Mesenchymal stem cell (in vitro differentiated cells and primary cell): ENCODE results near the gene ABI3.

Experiments used
- DNase-seq: peaks from one replicate; pipeline ENCODE4 v3.0.0-alpha.2; 2013
- H2AFZ ChIP-seq: one replicate; pipeline ENCODE4 v1.6.1; 2013; ENCODE audit warnings: low read depth, mild to moderate bottlenecking, control low read depth, inconsistent platforms, low read length, moderate library complexity
- H2AK5ac ChIP-seq: 2 replicates; pipeline ENCODE4 v1.6.1; 2013; ENCODE audit warnings: low read length, moderate library complexity, mild to moderate bottlenecking, inconsistent platforms; ENCODE audit not compliant: severe bottlenecking
- H2BK120ac ChIP-seq: one replicate; pipeline ENCODE4 v1.6.1; 2013; ENCODE audit warnings: low read depth, mild to moderate bottlenecking, inconsistent platforms, low read length, moderate library complexity
- H2BK12ac ChIP-seq, 2 experiments: one replicate each; pipeline ENCODE4 v1.6.1; 2013; ENCODE audit warnings: inconsistent platforms in 2 of 2, low read length in 2 of 2, mild to moderate bottlenecking in 2 of 2, moderate library complexity in 2 of 2, control low read depth in 1 of 2
- H2BK15ac ChIP-seq: one replicate; pipeline ENCODE4 v1.6.1; 2013; ENCODE audit warnings: mild to moderate bottlenecking, low read depth, inconsistent platforms; ENCODE audit not compliant: poor library complexity, severe bottlenecking
- H2BK5ac ChIP-seq: 2 replicates; pipeline ENCODE4 v1.6.1; 2013; ENCODE audit warnings: low read depth, mild to moderate bottlenecking, low read length, control low read depth, inconsistent platforms; ENCODE audit not compliant: poor library complexity, severe bottlenecking
- H3K14ac ChIP-seq, 2 experiments: one replicate each; pipeline ENCODE4 v1.6.1; 2013; ENCODE audit warnings: inconsistent platforms in 2 of 2, low read length in 2 of 2, control low read depth in 1 of 2, mild to moderate bottlenecking in 1 of 2, moderate library complexity in 1 of 2
- H3K18ac ChIP-seq, 2 experiments: one replicate each; pipeline ENCODE4 v1.6.1; 2013; ENCODE audit warnings: inconsistent platforms in 2 of 2, low read length in 2 of 2, control low read depth in 1 of 2, low read depth in 1 of 2, mild to moderate bottlenecking in 1 of 2
- H3K23ac ChIP-seq, 2 experiments: one replicate each; pipeline ENCODE4 v1.6.1; 2013; ENCODE audit warnings: inconsistent platforms in 2 of 2, low read length in 2 of 2, mild to moderate bottlenecking in 2 of 2, moderate library complexity in 2 of 2, control low read depth in 1 of 2
- H3K27ac ChIP-seq: 2 replicates; pipeline ENCODE4 v1.5.1; 2013; ENCODE audit warnings: mild to moderate bottlenecking, moderate library complexity, low read length, control low read depth, inconsistent platforms; ENCODE audit not compliant: poor library complexity, severe bottlenecking
- H3K27me3 ChIP-seq, 2 experiments: 2 replicates each; pipeline versions ENCODE4 v1.6.1 to v1.7.0; 2013; ENCODE audit warnings: low read length in 2 of 2, mild to moderate bottlenecking in 2 of 2, moderate library complexity in 2 of 2, control low read depth in 1 of 2, inconsistent platforms in 1 of 2; ENCODE audit not compliant: control insufficient read depth in 1 of 2, insufficient read depth in 1 of 2
- H3K36me3 ChIP-seq, 2 experiments: 2 replicates each; pipeline versions ENCODE4 v1.6.1 to v1.7.0; 2013; ENCODE audit warnings: low read length in 2 of 2, control low read depth in 1 of 2, inconsistent platforms in 1 of 2, low read depth in 1 of 2, mild to moderate bottlenecking in 1 of 2; ENCODE audit not compliant: insufficient read depth in 2 of 2, control insufficient read depth in 1 of 2
- H3K4ac ChIP-seq, 2 experiments: one replicate each; pipeline ENCODE4 v1.6.1; 2013; ENCODE audit warnings: inconsistent platforms in 2 of 2, low read length in 2 of 2, mild to moderate bottlenecking in 2 of 2, moderate library complexity in 2 of 2, control low read depth in 1 of 2, low read depth in 1 of 2
- H3K4me1 ChIP-seq: 2 replicates; pipeline ENCODE4 v1.6.1; 2013; ENCODE audit warnings: low read depth, low read length, control low read depth; ENCODE audit not compliant: control insufficient read depth, insufficient read depth
- H3K4me2 ChIP-seq: 2 replicates; pipeline ENCODE4 v1.6.1; 2013; ENCODE audit warnings: low read length, mild to moderate bottlenecking, inconsistent platforms; ENCODE audit not compliant: poor library complexity, severe bottlenecking
- H3K4me3 ChIP-seq, 2 experiments: 2 replicates each; pipeline versions ENCODE4 v1.5.1 to v1.7.0; 2013; ENCODE audit warnings: low read length in 2 of 2, mild to moderate bottlenecking in 2 of 2, control low read depth in 1 of 2, low read depth in 1 of 2; ENCODE audit not compliant: insufficient read depth in 1 of 2
- H3K79me1 ChIP-seq: replicated peaks from 2 replicates; pipeline ENCODE4 v1.6.1; 2013; ENCODE audit warnings: mild to moderate bottlenecking, control low read depth, low read length, inconsistent platforms; ENCODE audit not compliant: poor library complexity, severe bottlenecking
- H3K9ac ChIP-seq: 2 replicates; pipeline ENCODE4 v1.7.0; 2013; ENCODE audit warnings: mild to moderate bottlenecking, low read length, moderate library complexity
- H3K9me3 ChIP-seq: 2 replicates; pipeline ENCODE4 v1.7.0; 2013; ENCODE audit warnings: mild to moderate bottlenecking, low read length; ENCODE audit not compliant: control insufficient read depth
- H4K8ac ChIP-seq: one replicate; pipeline ENCODE4 v1.6.1; 2013; ENCODE audit warnings: inconsistent platforms, mild to moderate bottlenecking, low read length, moderate library complexity
- H4K91ac ChIP-seq: one replicate; pipeline ENCODE4 v1.6.1; 2013; ENCODE audit warnings: mild to moderate bottlenecking, low read length, inconsistent platforms
- WGBS: methylation state at CpG from one replicate; pipeline ENCODE4 v1.1.7; 2013; ENCODE audit warnings: mixed read lengths; 5-methylcytosine and 5-hydroxymethylcytosine counted together

ABI3 gene

GRCh38 chr17:49266233-49266632, 55.7 kb downstream of the ABI3 start:
- Histone ChIP-seq H3K79me1 (no peaks in the 10 kb centered on the region), H2AFZ (no peak overlapping the region), H2BK15ac (no peak overlapping the region), H4K8ac (no peak overlapping the region), H3K18ac (no peak overlapping the region), H3K23ac (no peak overlapping the region), H2AK5ac (no peak overlapping the region), H3K4me3 (no peak overlapping the region), H3K4me2 (no peak overlapping the region), H2BK120ac (no peak overlapping the region), H3K27ac (no peak overlapping the region), H4K91ac (no peak overlapping the region), H2BK5ac (no peak overlapping the region), H3K9me3 (no peaks in the 10 kb centered on the region), H3K4ac (no peak overlapping the region), H3K27me3 (peaks cover 0 to 4% of the 10 kb centered on the region in 2 experiments), H3K36me3 (no peaks in the 10 kb centered on the region), H3K9ac (no peak overlapping the region), H3K4me1 (no peaks in the 10 kb centered on the region), H2BK12ac (no peak overlapping the region), H3K14ac (no peak overlapping the region)
- DNase-seq: no peak
- 88% methylated on average over 2 of the region's 2 CpGs for WGBS

- no peak overlapping the region for H2BK120ac ChIP-seq
- no peak for DNase-seq
- no peak overlapping the region for H3K9ac ChIP-seq
- H2BK12ac ChIP-seq: no peak overlapping the region
- H3K9me3 ChIP-seq: no peaks in the 10 kb centered on the region
- no peak overlapping the region for H3K14ac ChIP-seq
- no peaks in the 10 kb centered on the region for H3K79me1 ChIP-seq
- no peak overlapping the region for H3K23ac ChIP-seq
- H3K4me2 ChIP-seq: no peak overlapping the region
- H4K91ac ChIP-seq: no peak overlapping the region
- 74% methylated on average over 3 of the region's 3 CpGs for WGBS
- no peak overlapping the region for H2AFZ ChIP-seq
- H3K36me3 ChIP-seq: no peaks in the 10 kb centered on the region
- H2BK5ac ChIP-seq: no peak overlapping the region
- no peaks in the 10 kb centered on the region for H3K4me1 ChIP-seq
- H3K4me3 ChIP-seq: no peak overlapping the region
- no peak overlapping the region for H4K8ac ChIP-seq
- H3K27ac ChIP-seq: no peak overlapping the region
- no peak overlapping the region for H2BK15ac ChIP-seq
- H2AK5ac ChIP-seq: no peak overlapping the region
- H3K27me3 ChIP-seq: peaks cover 0 to 4% of the 10 kb centered on the region in 2 experiments
- no peak overlapping the region for H3K4ac ChIP-seq
- H3K18ac ChIP-seq: no peak overlapping the region
Observed at GRCh38 chr17:49267912-49268311, 57.4 kb downstream of the ABI3 start.

- H3K9me3 ChIP-seq: no peaks in the 10 kb centered on the region
- no peak for DNase-seq
- 75% methylated on average over 4 of the region's 5 CpGs for WGBS
Observed at GRCh38 chr17:49269356-49269755, 58.8 kb downstream of the ABI3 start.

More at GRCh38 chr17:49269356-49269755, 58.8 kb downstream of the ABI3 start:
- Histone ChIP-seq H3K27ac (no peak overlapping the region), H2BK12ac (no peak overlapping the region), H3K14ac (no peak overlapping the region), H2BK5ac (no peak overlapping the region), H3K79me1 (no peaks in the 10 kb centered on the region), H2BK120ac (no peak overlapping the region), H3K4me2 (no peak overlapping the region), H3K36me3 (no peaks in the 10 kb centered on the region), H2BK15ac (no peak overlapping the region), H3K18ac (no peak overlapping the region), H2AK5ac (no peak overlapping the region), H3K4me3 (no peak overlapping the region), H3K23ac (no peak overlapping the region), H3K27me3 (peaks cover 0 to 4% of the 10 kb centered on the region in 2 experiments), H3K4me1 (no peaks in the 10 kb centered on the region), H2AFZ (no peak overlapping the region), H3K4ac (no peak overlapping the region), H4K91ac (no peak overlapping the region), H3K9ac (no peak overlapping the region), H4K8ac (peak overlapping the region; percentile 54)
